Neuronal stem cell (in vitro differentiated cells): Measurements from ENCODE around the gene CNN1. TPM values are rescaled to one million over a fixed set of nuclear protein-coding genes. Genes with fewer than 3 reads are reported as not detected.

Experiments
- DNase-seq: peaks from one replicate; pipeline ENCODE4 v3.0.0-alpha.2; 2013; ENCODE audit warnings: low spot score
- H2AFZ ChIP-seq: one replicate; pipeline ENCODE4 v1.6.1; 2013; ENCODE audit warnings: mild to moderate bottlenecking, low read length, inconsistent platforms
- H2AK5ac ChIP-seq: 2 replicates; pipeline ENCODE4 v1.6.1; 2013; ENCODE audit warnings: low read depth, mild to moderate bottlenecking, inconsistent platforms, low read length, moderate library complexity, mixed read lengths
- H2BK120ac ChIP-seq: 2 replicates; pipeline ENCODE4 v1.6.1; 2013; ENCODE audit warnings: low read depth, mild to moderate bottlenecking, inconsistent platforms, low read length, moderate library complexity, mixed read lengths
- H2BK12ac ChIP-seq: one replicate; pipeline ENCODE4 v1.6.1; 2013; ENCODE audit warnings: low read length, inconsistent platforms
- H2BK15ac ChIP-seq: 2 replicates; pipeline ENCODE4 v1.6.1; 2013; ENCODE audit warnings: mild to moderate bottlenecking, low read length, inconsistent platforms, mixed read lengths
- H2BK5ac ChIP-seq: one replicate; pipeline ENCODE4 v1.6.1; 2013; ENCODE audit warnings: inconsistent platforms, mild to moderate bottlenecking, low read length, moderate library complexity
- H3K14ac ChIP-seq: one replicate; pipeline ENCODE4 v1.6.1; 2013; ENCODE audit warnings: low read length, inconsistent platforms
- H3K18ac ChIP-seq: 2 replicates; pipeline ENCODE4 v1.6.1; 2013; ENCODE audit warnings: low read length, inconsistent platforms
- H3K23ac ChIP-seq: 2 replicates; pipeline ENCODE4 v1.6.1; 2013; ENCODE audit warnings: low read depth, mild to moderate bottlenecking, mixed read lengths, low read length, inconsistent platforms; ENCODE audit not compliant: poor library complexity
- H3K27ac ChIP-seq: replicated peaks from 3 replicates; pipeline ENCODE4 v1.5.1; 2013; ENCODE audit warnings: low read length, inconsistent platforms
- H3K27me3 ChIP-seq, 3 experiments: 2 replicates each; pipeline ENCODE4 v1.6.1; 2013; ENCODE audit warnings: low read length in 3 of 3, mild to moderate bottlenecking in 2 of 3, inconsistent platforms in 1 of 3, low read depth in 1 of 3, mixed read lengths in 1 of 3, moderate library complexity in 1 of 3; ENCODE audit not compliant: control insufficient read depth in 3 of 3, insufficient read depth in 3 of 3
- H3K36me3 ChIP-seq, 2 donors: replicated peaks in 1 of 2; 2 replicates each; pipeline ENCODE4 v1.6.1; 2013; ENCODE audit warnings: low read length in 2 of 2; ENCODE audit not compliant: control insufficient read depth in 2 of 2, insufficient read depth in 2 of 2
- H3K4ac ChIP-seq: 2 replicates; pipeline ENCODE4 v1.6.1; 2013; ENCODE audit warnings: inconsistent platforms, mild to moderate bottlenecking, low read length, moderate library complexity
- H3K4me1 ChIP-seq, 2 donors: 1 replicate in 1 of 2; 2 replicates in 1 of 2; pipeline ENCODE4 v1.6.1; 2013; ENCODE audit warnings: low read length in 2 of 2, low read depth in 1 of 2; ENCODE audit not compliant: control insufficient read depth in 2 of 2, insufficient read depth in 1 of 2
- H3K4me2 ChIP-seq: one replicate; pipeline ENCODE4 v1.6.1; 2013; ENCODE audit warnings: mild to moderate bottlenecking, low read length, inconsistent platforms; ENCODE audit not compliant: insufficient read depth, poor library complexity, severe bottlenecking
- H3K4me3 ChIP-seq, 2 donors: 2 replicates each; pipeline ENCODE4 v1.5.1; 2013; ENCODE audit warnings: low read length in 2 of 2, mild to moderate bottlenecking in 2 of 2, inconsistent platforms in 1 of 2, moderate library complexity in 1 of 2
- H3K79me1 ChIP-seq: one replicate; pipeline ENCODE4 v1.6.1; 2013; ENCODE audit warnings: low read depth, mild to moderate bottlenecking, inconsistent platforms, low read length, moderate library complexity
- H3K9ac ChIP-seq: one replicate; pipeline ENCODE4 v1.6.1; 2013; ENCODE audit warnings: mild to moderate bottlenecking, low read depth, low read length, inconsistent platforms; ENCODE audit not compliant: poor library complexity
- H3K9me3 ChIP-seq, 2 donors: replicated peaks in 1 of 2; 2 replicates each; pipeline versions ENCODE3 to v1.6.1; 2013; ENCODE audit warnings: low read length in 2 of 2, mild to moderate bottlenecking in 2 of 2, inconsistent platforms in 1 of 2, low read depth in 1 of 2, mixed read lengths in 1 of 2, moderate library complexity in 1 of 2; ENCODE audit not compliant: control insufficient read depth in 2 of 2, insufficient read depth in 1 of 2
- H4K8ac ChIP-seq: one replicate; pipeline ENCODE4 v1.6.1; 2013; ENCODE audit warnings: low read depth, mild to moderate bottlenecking, inconsistent platforms, low read length, moderate library complexity
- H4K91ac ChIP-seq: one replicate; pipeline ENCODE4 v1.6.1; 2013; ENCODE audit warnings: low read length, low read depth, mild to moderate bottlenecking, inconsistent platforms; ENCODE audit not compliant: poor library complexity
- WGBS, 2 donors: extraction: QIAGEN DNeasy Blood & Tissue Kit; methylation state at CpG; one replicate each; pipeline ENCODE4 v1.1.7; 2013; ENCODE audit warnings: missing lambda C conversion rate in 2 of 2, mixed read lengths in 1 of 2; ENCODE audit not compliant: insufficient read length in 2 of 2, insufficient replicate concordance in 1 of 2; ENCODE audit errors: extremely low coverage in 2 of 2; 5-methylcytosine and 5-hydroxymethylcytosine counted together
- polyA plus RNA-seq, 2 experiments: library from polyadenylated mRNA; stranded (reverse); fragments of 200-250 nt; gene quantifications; one replicate each; pipeline ENCODE4 v1.2.3, GENCODE V29; 2013

Gene CNN1
- polyA plus RNA-seq (2013, experiment 1 of 2): 24.1 TPM
- 22.1 TPM for polyA plus RNA-seq (2013, experiment 2 of 2)

DNA sequence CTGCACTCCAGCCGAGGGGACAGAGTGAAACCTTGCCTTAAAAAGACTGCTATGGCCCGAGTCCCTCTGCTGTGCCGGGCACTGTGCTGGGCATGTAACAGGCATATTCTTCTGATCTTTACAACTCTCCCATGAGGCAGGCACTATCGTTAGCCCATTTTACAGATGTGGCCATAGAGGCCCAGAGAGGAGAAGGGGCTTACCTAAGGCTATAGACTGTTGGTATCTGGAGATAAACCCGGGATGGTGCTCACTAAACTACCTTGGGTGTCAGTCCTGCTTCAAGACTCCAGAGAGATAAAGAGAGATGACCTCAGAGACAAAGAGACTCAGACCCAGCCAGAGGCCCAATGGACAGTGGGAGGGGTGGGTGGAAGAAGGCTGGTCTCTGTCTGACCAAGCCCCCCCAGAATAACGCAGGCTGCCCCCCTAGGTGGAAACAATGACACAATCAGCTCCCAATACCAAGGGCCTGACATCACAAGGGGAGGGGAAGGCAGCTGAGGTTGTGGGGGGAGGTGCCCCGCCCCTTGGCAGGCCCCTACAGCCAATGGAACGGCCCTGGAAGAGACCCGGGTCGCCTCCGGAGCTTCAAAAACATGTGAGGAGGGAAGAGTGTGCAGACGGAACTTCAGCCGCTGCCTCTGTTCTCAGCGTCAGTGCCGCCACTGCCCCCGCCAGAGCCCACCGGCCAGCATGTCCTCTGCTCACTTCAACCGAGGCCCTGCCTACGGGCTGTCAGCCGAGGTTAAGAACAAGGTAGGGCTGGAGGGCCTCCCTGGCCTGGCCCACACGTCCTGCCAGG lies at the start of gene CNN1:
Gene CNN1, plus strand, starts transcription at position 620 of the 805 bp plus-strand sequence. Its CDS starts 77 bp downstream, at position 697.
- H3K27ac ChIP-seq: peak within 1 kb of the TSS; percentile 69
- peak within 1 kb of the TSS; percentile 75 for H3K23ac ChIP-seq
- peak within 1 kb of the TSS; percentile 61 for H3K4me2 ChIP-seq
- H2BK15ac ChIP-seq: peak within 1 kb of the TSS; percentile 81
- H4K91ac ChIP-seq: no peak within 1 kb of the TSS
- H3K36me3 ChIP-seq: no peaks in the 10 kb centered on the region
- peak within 1 kb of the TSS; percentile 92 for H3K18ac ChIP-seq
- H2BK12ac ChIP-seq: peak within 1 kb of the TSS; percentile 66
- H3K4ac ChIP-seq: no peak within 1 kb of the TSS
- H2BK120ac ChIP-seq: peak within 1 kb of the TSS; percentile 78
- H2BK5ac ChIP-seq: no peak within 1 kb of the TSS
- no peaks in the 10 kb centered on the region for H3K9me3 ChIP-seq
- H3K27me3 ChIP-seq: no peaks in the 10 kb centered on the region
- peak within 1 kb of the TSS; percentile 73 for H2AK5ac ChIP-seq
- DNase-seq: no peak
- H3K79me1 ChIP-seq: peaks cover 1% of the 10 kb centered on the region
- H3K14ac ChIP-seq: peak within 1 kb of the TSS; percentile 49
- peak within 1 kb of the TSS; percentile 58 for H4K8ac ChIP-seq
- peak within 1 kb of the TSS; percentile 87 for H3K9ac ChIP-seq
- H3K4me3 ChIP-seq: peak within 1 kb of the TSS; percentile 40 to 79
- peaks cover 12 to 14% of the 10 kb centered on the region in 2 donors for H3K4me1 ChIP-seq
- peak within 1 kb of the TSS; percentile 89 for H2AFZ ChIP-seq
- WGBS, 2 donors: no CpG with 5 or more reads among the region's 21 CpGs

DNA sequence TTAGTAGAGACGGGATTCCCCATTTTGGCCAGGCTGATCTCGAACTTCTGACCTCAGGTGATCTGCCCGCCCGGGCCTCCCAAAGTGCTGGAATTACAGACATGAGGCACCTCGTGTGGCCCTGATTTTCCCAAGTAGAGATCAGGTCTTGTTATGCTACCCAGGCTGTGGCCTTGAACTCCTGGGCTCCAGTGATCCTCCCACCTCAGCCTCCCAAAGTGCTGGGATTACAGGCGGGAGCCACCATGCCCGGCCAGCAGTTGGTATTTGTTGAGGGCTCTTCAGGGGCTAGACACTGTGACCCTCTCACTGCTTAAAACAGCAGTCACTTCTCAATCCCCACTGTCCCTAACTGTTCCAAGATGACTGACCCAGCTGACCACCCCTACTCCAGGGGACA lies 49.3 kb upstream of the CNN1 start:
- H2AK5ac ChIP-seq: no peak overlapping the region
- no peak overlapping the region for H2AFZ ChIP-seq
- H4K91ac ChIP-seq: no peak overlapping the region
- H3K18ac ChIP-seq: no peak overlapping the region
- H3K27ac ChIP-seq: no peak overlapping the region
- no CpG with 5 or more reads among the region's 7 CpGs for WGBS, 2 donors
- no peak overlapping the region for H2BK120ac ChIP-seq
- no peak overlapping the region for H3K9ac ChIP-seq
- H2BK5ac ChIP-seq: no peak overlapping the region
- H3K23ac ChIP-seq: no peak overlapping the region
- H4K8ac ChIP-seq: no peak overlapping the region
- no peak for DNase-seq
- no peaks in the 10 kb centered on the region for H3K27me3 ChIP-seq
- no peak overlapping the region for H2BK15ac ChIP-seq
- H3K9me3 ChIP-seq: no peaks in the 10 kb centered on the region
- no peak overlapping the region for H3K4me3 ChIP-seq
- H3K4me2 ChIP-seq: no peak overlapping the region
- H3K14ac ChIP-seq: no peak overlapping the region
- H2BK12ac ChIP-seq: no peak overlapping the region
- peaks cover 8 to 25% of the 10 kb centered on the region in 2 donors for H3K36me3 ChIP-seq
- no peak overlapping the region for H3K4ac ChIP-seq
- H3K79me1 ChIP-seq: no peaks in the 10 kb centered on the region
- no peaks in the 10 kb centered on the region for H3K4me1 ChIP-seq

DNA sequence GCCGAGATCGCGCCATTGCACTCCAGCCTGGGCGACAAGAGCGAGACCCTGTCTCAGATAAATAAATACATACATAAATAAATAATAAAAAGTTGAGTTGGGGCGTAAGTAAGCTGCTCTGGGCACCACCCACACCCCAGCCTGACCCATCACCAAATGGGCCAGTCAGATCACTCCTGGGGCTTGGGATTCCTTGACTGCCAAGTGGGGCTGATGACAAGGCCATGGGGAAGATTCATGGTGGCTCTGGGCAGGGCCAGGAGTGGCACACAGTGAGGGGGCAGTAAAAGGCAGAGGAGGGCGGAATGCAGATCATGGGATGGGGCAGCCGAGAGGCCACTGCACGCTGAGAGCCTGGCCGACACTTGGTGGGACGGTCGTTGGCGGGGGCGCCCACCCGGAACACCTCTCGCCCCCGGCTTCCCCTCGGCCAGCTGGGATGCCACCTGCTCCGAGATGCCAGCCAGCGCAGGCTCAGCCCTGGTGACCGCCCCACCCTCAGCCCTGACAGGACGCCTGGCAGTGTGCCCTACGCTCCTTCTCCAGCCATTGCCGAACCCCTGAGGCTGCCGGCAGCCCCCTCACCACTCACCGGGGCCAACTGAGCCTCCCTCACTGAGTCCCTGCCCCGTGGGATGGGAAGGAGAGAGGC lies 43.9 kb upstream of the CNN1 start:
- Histone ChIP-seq H3K14ac (no peak overlapping the region), H3K18ac (no peak overlapping the region), H3K9ac (no peak overlapping the region), H3K4me2 (no peak overlapping the region), H3K27ac (no peak overlapping the region), H3K4ac (no peak overlapping the region), H3K79me1 (no peaks in the 10 kb centered on the region), H3K4me1 (no peaks in the 10 kb centered on the region), H3K27me3 (no peaks in the 10 kb centered on the region), H3K23ac (no peak overlapping the region), H3K4me3 (no peak overlapping the region), H2AFZ (no peak overlapping the region), H2BK120ac (no peak overlapping the region), H3K36me3 (peaks cover 22 to 50% of the 10 kb centered on the region in 2 donors), H2BK15ac (no peak overlapping the region), H4K91ac (no peak overlapping the region), H4K8ac (peak overlapping the region; percentile 43), H2BK12ac (no peak overlapping the region), H2BK5ac (no peak overlapping the region), H2AK5ac (no peak overlapping the region), H3K9me3 (no peaks in the 10 kb centered on the region)
- DNase-seq: no peak
- WGBS, 2 donors: no CpG with 5 or more reads among the region's 27 CpGs

DNA sequence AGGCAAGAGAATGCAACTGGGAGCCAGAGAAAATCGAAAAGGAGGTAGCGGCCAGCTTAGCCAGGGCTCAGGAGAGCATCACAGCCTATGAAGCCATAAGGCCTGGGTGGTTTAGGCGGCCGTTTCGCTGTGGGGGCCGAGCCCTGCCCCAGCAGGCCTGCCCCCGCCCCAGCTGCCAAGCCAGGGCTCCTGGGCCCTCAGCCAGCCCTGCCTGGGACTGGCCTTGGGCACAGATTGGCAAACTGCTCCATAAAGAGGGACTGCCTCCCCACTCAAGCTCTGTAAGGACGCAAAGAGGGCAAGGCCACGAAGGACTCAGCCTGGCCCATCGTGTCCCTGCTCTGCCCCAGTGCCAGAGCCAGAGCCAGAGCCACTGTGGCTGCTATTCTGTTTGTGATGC lies 43.2 kb upstream of the CNN1 start:
- H3K36me3 ChIP-seq: peaks cover 22 to 44% of the 10 kb centered on the region in 2 donors
- H3K27ac ChIP-seq: no peak overlapping the region
- no peak overlapping the region for H3K23ac ChIP-seq
- no peaks in the 10 kb centered on the region for H3K9me3 ChIP-seq
- H4K8ac ChIP-seq: no peak overlapping the region
- no CpG with 5 or more reads among the region's 10 CpGs for WGBS, 2 donors
- H3K4me2 ChIP-seq: no peak overlapping the region
- H2BK12ac ChIP-seq: no peak overlapping the region
- peak overlapping the region; percentile 5 for H2BK5ac ChIP-seq
- no peak overlapping the region for H3K18ac ChIP-seq
- no peak for DNase-seq
- H3K27me3 ChIP-seq: no peaks in the 10 kb centered on the region
- no peak overlapping the region for H2AK5ac ChIP-seq
- H2AFZ ChIP-seq: no peak overlapping the region
- no peak overlapping the region for H3K4ac ChIP-seq
- no peak overlapping the region for H3K14ac ChIP-seq
- H3K79me1 ChIP-seq: no peaks in the 10 kb centered on the region
- H2BK15ac ChIP-seq: no peak overlapping the region
- H2BK120ac ChIP-seq: no peak overlapping the region
- H3K9ac ChIP-seq: no peak overlapping the region
- H3K4me1 ChIP-seq: no peaks in the 10 kb centered on the region
- H3K4me3 ChIP-seq: no peak overlapping the region
- H4K91ac ChIP-seq: no peak overlapping the region
